Left ventricle myocardium inferior (tissue), 1 donor: Measurements from ENCODE around the gene CAMK2G. TPM values are rescaled to one million over a fixed set of nuclear protein-coding genes. Genes with fewer than 3 reads are reported as not detected.

Experiments used
- DNase-seq: peaks from one replicate; pipeline ENCODE4 v3.0.0-alpha.2; 2020
- H3K27ac ChIP-seq: fragments of 200-600 bp; replicated peaks from 2 replicates; pipeline ENCODE4 v1.8.0; 2021
- H3K27me3 ChIP-seq: fragments of 200-600 bp; 2 replicates; pipeline ENCODE4 v1.8.0; 2021; ENCODE audit warnings: low read depth
- H3K36me3 ChIP-seq: fragments of 200-600 bp; 2 replicates; pipeline ENCODE4 v1.8.0; 2021
- H3K4me1 ChIP-seq: fragments of 200-600 bp; 2 replicates; pipeline ENCODE4 v1.8.0; 2021
- H3K4me3 ChIP-seq: fragments of 200-600 bp; 2 replicates; pipeline ENCODE4 v1.8.0; 2021; ENCODE audit warnings: mild to moderate bottlenecking, moderate library complexity
- H3K9me3 ChIP-seq: fragments of 200-600 bp; replicated peaks from 2 replicates; pipeline ENCODE4 v1.8.0; 2021
- intact Hi-C: fragments of 100-400 bp; cut with micrococcal nuclease; formaldehyde crosslinking; loops from one replicate; pipeline ENCODE4 v1.11.0; 2022
- total RNA-seq: library from RNA; stranded (reverse); fragmentation: NEBNext Ultra II Directional; extraction: Animal tissue kit (Norgen Biotek cat#: 25700); gene quantifications from one replicate; pipeline ENCODE4 v1.2.1, GENCODE V29; 2021
- TF ChIP-seq, protein P1 (sequence below): fragments of 200-600 bp; IDR thresholded peaks from 2 replicates; pipeline ENCODE4 v1.8.0; 2021; ENCODE audit warnings: antibody characterized with exemption, mild to moderate bottlenecking, borderline replicate concordance
- donor health status: DM: no; HTN: yes; CAD: no; lungs with severe emphysema.

The CAMK2G gene
- total RNA-seq, 1 donor from 2014 or later, result 12.5 TPM

DNA sequence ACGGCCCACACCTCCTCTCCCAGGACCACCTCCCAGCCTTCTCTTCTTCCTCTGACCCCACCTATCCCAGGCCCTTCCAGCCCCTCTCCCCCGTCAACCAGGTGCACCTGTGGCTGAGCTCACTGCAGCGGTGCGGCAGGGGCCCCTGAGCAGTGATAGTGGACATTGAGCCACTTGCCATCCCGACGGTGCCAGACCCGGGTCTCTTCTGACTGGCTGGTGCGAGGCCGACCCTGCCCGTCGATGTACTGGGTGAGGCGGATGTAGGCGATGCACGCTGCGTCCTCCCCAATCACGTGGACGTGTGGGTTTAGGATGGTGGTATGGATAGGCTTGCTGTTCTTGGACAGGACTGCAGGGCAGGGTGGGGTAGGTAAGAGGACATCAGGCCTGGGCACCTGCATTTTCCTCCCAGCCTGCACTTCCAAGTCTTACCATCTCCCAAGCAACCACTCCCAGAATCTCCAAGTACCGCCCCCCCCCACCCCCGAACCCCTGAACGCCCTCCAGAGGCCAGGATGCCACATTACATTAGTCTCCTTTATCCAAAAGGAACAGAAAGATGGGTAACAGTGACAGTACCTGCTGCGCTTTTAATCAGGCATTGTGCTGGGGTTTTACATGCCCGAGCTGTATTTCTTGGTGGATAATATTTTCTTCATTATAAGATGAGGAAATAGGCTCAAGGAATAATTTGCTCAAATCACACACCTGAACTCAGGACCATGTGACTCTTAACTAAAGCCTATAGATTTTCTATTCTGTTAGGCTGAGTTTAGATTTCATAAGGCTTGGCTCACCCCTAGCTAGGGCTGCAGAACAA is 59.2 kb downstream of the CAMK2G start:
- peaks cover 35% of the 10 kb centered on the region for H3K4me1 ChIP-seq
- no peaks in the 10 kb centered on the region for H3K27me3 ChIP-seq
- H3K4me3 ChIP-seq, result no peak overlapping the region
- TF ChIP-seq, protein P1, sequence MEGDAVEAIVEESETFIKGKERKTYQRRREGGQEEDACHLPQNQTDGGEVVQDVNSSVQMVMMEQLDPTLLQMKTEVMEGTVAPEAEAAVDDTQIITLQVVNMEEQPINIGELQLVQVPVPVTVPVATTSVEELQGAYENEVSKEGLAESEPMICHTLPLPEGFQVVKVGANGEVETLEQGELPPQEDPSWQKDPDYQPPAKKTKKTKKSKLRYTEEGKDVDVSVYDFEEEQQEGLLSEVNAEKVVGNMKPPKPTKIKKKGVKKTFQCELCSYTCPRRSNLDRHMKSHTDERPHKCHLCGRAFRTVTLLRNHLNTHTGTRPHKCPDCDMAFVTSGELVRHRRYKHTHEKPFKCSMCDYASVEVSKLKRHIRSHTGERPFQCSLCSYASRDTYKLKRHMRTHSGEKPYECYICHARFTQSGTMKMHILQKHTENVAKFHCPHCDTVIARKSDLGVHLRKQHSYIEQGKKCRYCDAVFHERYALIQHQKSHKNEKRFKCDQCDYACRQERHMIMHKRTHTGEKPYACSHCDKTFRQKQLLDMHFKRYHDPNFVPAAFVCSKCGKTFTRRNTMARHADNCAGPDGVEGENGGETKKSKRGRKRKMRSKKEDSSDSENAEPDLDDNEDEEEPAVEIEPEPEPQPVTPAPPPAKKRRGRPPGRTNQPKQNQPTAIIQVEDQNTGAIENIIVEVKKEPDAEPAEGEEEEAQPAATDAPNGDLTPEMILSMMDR, result no peak
- peaks cover 30% of the 10 kb centered on the region for H3K36me3 ChIP-seq
- no peaks in the 10 kb centered on the region for H3K9me3 ChIP-seq
- DNase-seq, result no peak
- peak overlapping the region; percentile 51 for H3K27ac ChIP-seq
- intact Hi-C loops, result no loop called here

DNA sequence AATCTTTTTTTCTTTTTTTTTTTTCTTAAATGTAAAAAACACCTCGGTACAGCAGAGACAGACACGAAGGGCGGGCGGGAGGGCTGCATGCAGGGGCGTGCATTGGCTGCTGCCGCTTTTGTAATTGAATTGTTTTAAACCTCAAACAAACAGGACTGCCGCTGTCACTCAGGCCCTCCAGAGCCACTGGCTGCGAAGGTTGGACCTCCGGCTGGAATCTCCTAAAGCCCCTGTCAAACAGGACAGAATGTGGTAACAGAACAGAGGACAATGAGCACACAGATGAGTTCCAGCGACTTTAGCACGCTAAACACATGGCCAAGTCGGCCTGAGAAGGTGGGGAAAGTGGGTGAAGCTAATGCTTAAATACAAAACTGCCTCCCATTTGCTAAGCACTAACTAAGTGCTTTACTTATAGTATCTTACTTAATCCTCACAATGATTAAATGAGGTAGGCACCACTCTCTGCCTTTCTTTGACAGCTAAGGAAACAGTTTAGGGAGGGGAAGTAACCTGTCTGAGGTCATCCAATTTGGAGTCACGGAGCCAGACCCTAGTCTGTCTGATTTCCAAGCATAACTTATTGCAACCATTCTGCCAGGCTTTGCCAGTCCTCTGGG is 60.0 kb downstream of the CAMK2G start:
- DNase-seq, result no peak
- Histone ChIP-seq H3K4me1 (peaks cover 35% of the 10 kb centered on the region), H3K9me3 (no peaks in the 10 kb centered on the region), H3K36me3 (peaks cover 30% of the 10 kb centered on the region), H3K27ac (no peak overlapping the region), H3K4me3 (no peak overlapping the region), H3K27me3 (no peaks in the 10 kb centered on the region)
- intact Hi-C loops, result no loop called here
- TF ChIP-seq, protein P1, result no peak

DNA sequence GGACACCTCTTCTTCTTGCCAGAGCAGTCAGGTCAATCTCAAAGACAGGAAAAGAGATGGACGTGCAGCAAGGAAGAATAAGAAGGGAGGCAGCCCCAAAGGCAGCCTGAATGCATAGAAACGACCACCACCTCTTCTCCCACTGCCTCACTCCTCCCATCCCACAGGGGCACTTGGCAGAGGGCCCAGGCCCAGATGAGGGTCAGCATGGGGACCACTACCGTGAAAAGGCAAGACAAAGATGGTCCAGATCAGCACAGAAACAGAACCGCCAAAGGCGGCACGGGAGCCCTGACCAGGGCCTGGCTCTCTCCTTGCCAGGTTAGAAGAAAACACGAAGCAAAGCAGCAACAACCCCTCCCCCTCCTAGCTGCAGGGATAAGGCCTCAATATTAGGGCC is 61.0 kb downstream of the CAMK2G start:
- Histone ChIP-seq H3K9me3 (no peaks in the 10 kb centered on the region), H3K4me3 (no peak overlapping the region), H3K36me3 (peaks cover 35% of the 10 kb centered on the region), H3K27ac (no peak overlapping the region), H3K27me3 (no peaks in the 10 kb centered on the region), H3K4me1 (peaks cover 33% of the 10 kb centered on the region)
- TF ChIP-seq, protein P1, result no peak
- intact Hi-C loops, result no loop called here
- DNase-seq, result no peak

DNA sequence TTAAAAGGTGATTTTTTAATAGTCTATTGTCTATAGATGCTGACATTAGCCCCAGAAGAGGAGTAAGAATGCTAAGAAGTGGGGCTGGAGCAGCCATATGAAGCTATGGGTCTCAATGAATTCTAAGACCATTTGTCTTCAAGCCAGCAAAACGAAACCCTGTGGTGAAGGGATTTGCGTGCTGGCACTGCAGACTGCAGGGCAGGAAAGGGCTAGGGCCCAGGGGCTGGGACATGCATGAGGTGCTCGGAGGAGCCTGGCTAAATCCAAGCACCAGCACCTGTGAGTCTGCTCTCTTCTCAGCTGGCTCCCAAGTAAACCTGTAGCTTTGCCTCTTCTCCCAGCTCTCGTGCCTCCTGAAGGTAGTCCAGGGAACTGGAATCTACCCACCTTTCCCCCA is 61.7 kb downstream of the CAMK2G start:
- TF ChIP-seq, protein P1, result no peak
- Histone ChIP-seq H3K36me3 (peaks cover 38% of the 10 kb centered on the region), H3K9me3 (no peaks in the 10 kb centered on the region), H3K4me3 (no peak overlapping the region), H3K4me1 (peaks cover 33% of the 10 kb centered on the region), H3K27ac (peak overlapping the region; percentile 96), H3K27me3 (no peaks in the 10 kb centered on the region)
- intact Hi-C loops, result no loop called here
- no peak for DNase-seq

DNA sequence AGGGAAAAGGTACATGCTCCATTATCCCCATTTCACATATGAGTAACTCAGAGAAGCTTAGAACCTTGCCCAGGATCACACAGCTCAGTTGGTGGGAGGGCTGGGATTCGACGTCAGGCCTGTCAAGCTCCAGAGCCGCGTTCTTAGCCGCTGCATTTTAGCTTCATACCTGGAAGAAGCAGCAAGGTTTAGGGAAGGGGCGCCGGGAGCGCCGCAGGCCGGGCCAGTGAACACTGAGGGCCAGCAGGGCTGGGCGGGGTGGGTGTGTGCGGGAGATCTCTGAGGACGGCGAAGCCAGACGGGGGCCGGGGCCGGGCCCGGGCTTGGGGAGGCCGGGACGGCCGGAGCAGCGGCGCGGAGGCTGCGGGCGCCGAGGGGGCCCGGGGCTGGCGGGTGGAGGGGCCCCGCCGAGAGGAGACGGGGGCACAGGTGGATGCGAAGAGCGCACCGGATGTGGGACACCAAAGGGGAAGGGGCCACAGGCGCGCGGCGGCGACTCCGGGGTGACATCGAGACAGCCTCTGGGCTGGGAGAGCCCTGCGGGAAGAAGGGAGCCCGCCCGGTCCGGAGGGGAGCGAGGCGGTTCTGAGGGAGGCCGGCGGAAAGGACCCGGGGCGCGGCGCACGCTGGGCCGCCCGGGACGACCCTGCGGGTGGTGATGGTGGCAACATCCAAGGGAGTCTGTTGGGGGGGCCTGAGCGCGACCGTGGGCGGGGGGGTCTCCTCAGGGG is 63.5 kb downstream of the CAMK2G start:
- Histone ChIP-seq H3K27ac (peak overlapping the region; percentile 96), H3K4me3 (peak overlapping the region; percentile 96), H3K4me1 (peaks cover 33% of the 10 kb centered on the region), H3K27me3 (no peaks in the 10 kb centered on the region), H3K9me3 (no peaks in the 10 kb centered on the region), H3K36me3 (peaks cover 39% of the 10 kb centered on the region)
- TF ChIP-seq, protein P1, result no peak
- intact Hi-C loops, result no loop called here
- peak; percentile 34 for DNase-seq
